Ovary (tissue), 9 donors: Measurements from ENCODE around the gene ALDOB. TPM values are rescaled to one million over a fixed set of nuclear protein-coding genes. Genes with fewer than 3 reads are reported as not detected.
A peak's percentile ranks its signal among the peaks of the same experiment; 100 is the strongest.

Experiments
- DNase-seq, 5 donors: peaks; one replicate each; pipeline ENCODE4 v3.0.0-alpha.2; 2019 to 2020
- H3K27ac ChIP-seq, 2 donors: fragments of 200-600 bp; one replicate each; pipeline versions ENCODE4 v1.5.1 to v1.8.0; 2019 to 2022
- H3K27me3 ChIP-seq: fragments of 200-600 bp; one replicate; pipeline ENCODE4 v1.8.0; 2022
- H3K36me3 ChIP-seq: fragments of 200-600 bp; sonication (generic); one replicate; pipeline ENCODE4 v1.5.1; 2019
- H3K4me1 ChIP-seq: one replicate; pipeline ENCODE4 v1.8.1; 2013; ENCODE audit warnings: mild to moderate bottlenecking, moderate library complexity; ENCODE audit not compliant: insufficient read depth
- H3K4me3 ChIP-seq: fragments of 200-600 bp; sonication (generic); one replicate; pipeline ENCODE4 v1.5.1; 2017
- H3K9me3 ChIP-seq, 2 donors: fragments of 200-600 bp in 1 of 2; sonication (generic) in 1 of 2; one replicate each; pipeline versions ENCODE4 v1.5.1 to v1.8.1; 2013 to 2019; ENCODE audit warnings: mild to moderate bottlenecking in 1 of 2, moderate library complexity in 1 of 2
- CTCF ChIP-seq, 3 donors: fragments of 450-650 bp in 2 of 3; fragments of 200-600 bp in 1 of 3; IDR thresholded peaks; one replicate each; pipeline versions ENCODE4 v1.5.1 to v1.8.0; 2016 to 2022; ENCODE audit warnings: antibody characterized with exemption in 3 of 3, mild to moderate bottlenecking in 1 of 3
- EP300 ChIP-seq: sonication (generic); formaldehyde crosslinking; IDR thresholded peaks from one replicate; pipeline ENCODE4 v1.6.1; 2017; ENCODE audit warnings: antibody characterized with exemption
- POLR2A ChIP-seq: fragments of 450-650 bp; IDR thresholded peaks from one replicate; pipeline ENCODE4 v1.6.1; 2017; ENCODE audit warnings: antibody characterized with exemption, mild to moderate bottlenecking, moderate library complexity
- WGBS, 3 donors: extraction: QIAGEN DNeasy Blood & Tissue Kit in 1 of 3; methylation state at CpG; one replicate each; pipeline versions ENCODE4 v1.1.5 to v1.1.7; 2013 to 2017; 5-methylcytosine and 5-hydroxymethylcytosine counted together
- intact Hi-C, 4 donors: fragments of 100-400 bp; cut with DNase I; formaldehyde crosslinking; loops; one replicate each; pipeline versions ENCODE4 v1.11.0 to v1.15.1; 2022 to 2023
- polyA plus RNA-seq, 2 donors: library from polyadenylated mRNA; stranded (reverse); fragments of 200-250 nt in 1 of 2; fragments of 350-450 nt in 1 of 2; fragmentation: Illumina TruSeq in 1 of 2; extraction: RNeasy Lipid Tissue Mini Kit (QIAGEN cat#74804) in 1 of 2; gene quantifications; one replicate each; pipeline ENCODE4 v1.2.3, GENCODE V29; 2013 to 2014
- total RNA-seq, 7 donors: library from RNA; depleted of rRNA in 2 of 7; stranded (reverse); fragments of >200 nt in 2 of 7; fragmentation: NEBNext Ultra II Directional in 3 of 7; extraction: Animal tissue kit (Norgen Biotek cat#: 25700) in 3 of 7; gene quantifications; one replicate each; pipeline versions ENCODE4 v1.1.0 to v1.2.4, GENCODE V29; 2016 to 2023
- donor health status: DM: no; HTN: no; CAD: no; lungs with moderate emphysema.
- donor health status: DM: no; HTN: no; CAD: no.
- donor health status: Bipolar disorder and iron deficiency.
- donor health status: DM: yes; HTN: yes; CAD: no.
- donor health status: DM: no; HTN: no; CAD: no.
- donor health status: DM: yes; HTN: yes; CAD: no.

The ALDOB gene
- total and polyA plus RNA-seq, 9 donors: 0.18 to 14.7 (median 0.62) TPM; not detected in 2

GRCh38 chr9:101479338-101480030 lies 43.9 kb upstream of the ALDOB start:
- H3K27ac ChIP-seq: no peak overlapping the region
- no peak for DNase-seq
- no peaks in the 10 kb centered on the region for H3K36me3 ChIP-seq
- no peaks in the 10 kb centered on the region for H3K27me3 ChIP-seq
- 74 to 77% (median 76%) methylated on average over 4 of the region's 4 CpGs for WGBS, 3 donors
- H3K4me3 ChIP-seq: no peak overlapping the region
- TF ChIP-seq POLR2A (no peak), CTCF (IDR thresholded peaks at IDR 0.05) (no peak), EP300 (no peak)
- no peaks in the 10 kb centered on the region for H3K9me3 ChIP-seq
- peaks cover 12% of the 10 kb centered on the region for H3K4me1 ChIP-seq
- intact Hi-C loops: no loop called here

GRCh38 chr9:101478906-101479305 lies 43.3 kb upstream of the ALDOB start:
- no peak for DNase-seq
- Histone ChIP-seq H3K4me3 (no peak overlapping the region), H3K27ac (no peak overlapping the region), H3K4me1 (peaks cover 12% of the 10 kb centered on the region), H3K27me3 (no peaks in the 10 kb centered on the region), H3K9me3 (no peaks in the 10 kb centered on the region), H3K36me3 (no peaks in the 10 kb centered on the region)
- intact Hi-C loops: no loop called here
- TF ChIP-seq CTCF (IDR thresholded peaks at IDR 0.05) (no peak), POLR2A (no peak), EP300 (no peak)
- 71 to 78% (median 71%) methylated on average over 3 of the region's 3 CpGs for WGBS, 3 donors

- Histone ChIP-seq H3K9me3 (no peaks in the 10 kb centered on the region), H3K27me3 (no peaks in the 10 kb centered on the region), H3K36me3 (no peaks in the 10 kb centered on the region), H3K4me1 (peaks cover 12% of the 10 kb centered on the region), H3K27ac (no peak overlapping the region), H3K4me3 (no peak overlapping the region)
- 67 to 70% (median 70%) methylated on average over 4 of the region's 4 CpGs for WGBS, 3 donors
- intact Hi-C loops: no loop called here
- TF ChIP-seq CTCF (IDR thresholded peaks at IDR 0.05) (no peak), EP300 (no peak), POLR2A (no peak)
- no peak for DNase-seq
Measured at GRCh38 chr9:101478444-101478843, 42.9 kb upstream of the ALDOB start.

- Histone ChIP-seq H3K4me1 (peaks cover 12% of the 10 kb centered on the region), H3K27me3 (no peaks in the 10 kb centered on the region), H3K9me3 (no peaks in the 10 kb centered on the region), H3K4me3 (no peak overlapping the region), H3K27ac (no peak overlapping the region), H3K36me3 (no peaks in the 10 kb centered on the region)
- peak in 3 of 5 donors; percentile 17 to 23 (median 22) for DNase-seq
- TF ChIP-seq EP300: no peak
- TF ChIP-seq POLR2A: no peak
- no peak for TF ChIP-seq CTCF (IDR thresholded peaks at IDR 0.05)
- intact Hi-C loops: no loop called here
- 33 to 53% (median 48%) methylated on average over 1 of the region's 1 CpG for WGBS, 3 donors
Measured at GRCh38 chr9:101477736-101478135, 42.2 kb upstream of the ALDOB start.
